Epithelial cell of proximal tubule (primary cell): ENCODE results near the gene ANKRD2. TPM values are rescaled to one million over a fixed set of nuclear protein-coding genes. Genes with fewer than 3 reads are reported as not detected.

ENCODE experiments used
- DNase-seq: peaks from one replicate; pipeline ENCODE4 v3.0.0-alpha.2; 2011; ENCODE audit warnings: low read depth
- H3K4me3 ChIP-seq: 2 replicates; pipeline ENCODE4 v1.5.1; 2011; ENCODE audit warnings: low read depth, mild to moderate bottlenecking, low read length
- CTCF ChIP-seq: conservative IDR thresholded peaks from 2 replicates; pipeline ENCODE4 v1.5.1; 2012; ENCODE audit warnings: low read depth, mild to moderate bottlenecking, low read length
- total RNA-seq: library from RNA; depleted of rRNA; stranded (reverse); fragments of >200 nt; gene quantifications from 2 replicates; pipeline ENCODE4 v1.2.3, GENCODE V29; 2015

ANKRD2 gene
- total RNA-seq, 1 donor from 2014 or later: 6.8 TPM

DNA sequence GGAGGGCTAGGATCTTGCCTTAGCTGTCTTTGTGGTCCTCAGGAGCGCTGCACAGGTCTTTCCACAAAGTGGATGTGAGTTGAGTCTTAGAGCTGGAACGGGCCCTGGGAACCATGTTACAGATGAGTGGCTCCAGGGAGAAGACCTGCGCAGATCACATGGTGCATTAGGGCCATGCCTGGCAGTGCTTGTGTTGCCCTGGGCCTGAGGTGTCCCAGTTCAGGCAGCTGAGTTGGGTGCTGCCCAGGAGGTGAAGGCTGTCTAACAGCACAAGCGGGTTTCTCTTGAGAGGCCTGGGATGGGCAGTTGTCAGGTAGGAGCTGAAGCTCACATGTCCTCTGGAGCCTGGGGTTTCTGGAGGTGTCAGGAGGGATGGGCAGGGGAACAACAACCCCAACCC, 33.7 kb upstream of the ANKRD2 start:
- no peak for DNase-seq
- TF ChIP-seq CTCF: no peak
- no peak overlapping the region for H3K4me3 ChIP-seq

- no peak overlapping the region for H3K4me3 ChIP-seq
- TF ChIP-seq CTCF: peak; percentile 4
- DNase-seq: no peak
These were observed 32.9 kb upstream of the ANKRD2 start for GRCh38 chr10:97539523-97540200.

- DNase-seq: no peak
- TF ChIP-seq CTCF: peak; percentile 24
These were observed 31.7 kb upstream of the ANKRD2 start for GRCh38 chr10:97540669-97541500.

DNA sequence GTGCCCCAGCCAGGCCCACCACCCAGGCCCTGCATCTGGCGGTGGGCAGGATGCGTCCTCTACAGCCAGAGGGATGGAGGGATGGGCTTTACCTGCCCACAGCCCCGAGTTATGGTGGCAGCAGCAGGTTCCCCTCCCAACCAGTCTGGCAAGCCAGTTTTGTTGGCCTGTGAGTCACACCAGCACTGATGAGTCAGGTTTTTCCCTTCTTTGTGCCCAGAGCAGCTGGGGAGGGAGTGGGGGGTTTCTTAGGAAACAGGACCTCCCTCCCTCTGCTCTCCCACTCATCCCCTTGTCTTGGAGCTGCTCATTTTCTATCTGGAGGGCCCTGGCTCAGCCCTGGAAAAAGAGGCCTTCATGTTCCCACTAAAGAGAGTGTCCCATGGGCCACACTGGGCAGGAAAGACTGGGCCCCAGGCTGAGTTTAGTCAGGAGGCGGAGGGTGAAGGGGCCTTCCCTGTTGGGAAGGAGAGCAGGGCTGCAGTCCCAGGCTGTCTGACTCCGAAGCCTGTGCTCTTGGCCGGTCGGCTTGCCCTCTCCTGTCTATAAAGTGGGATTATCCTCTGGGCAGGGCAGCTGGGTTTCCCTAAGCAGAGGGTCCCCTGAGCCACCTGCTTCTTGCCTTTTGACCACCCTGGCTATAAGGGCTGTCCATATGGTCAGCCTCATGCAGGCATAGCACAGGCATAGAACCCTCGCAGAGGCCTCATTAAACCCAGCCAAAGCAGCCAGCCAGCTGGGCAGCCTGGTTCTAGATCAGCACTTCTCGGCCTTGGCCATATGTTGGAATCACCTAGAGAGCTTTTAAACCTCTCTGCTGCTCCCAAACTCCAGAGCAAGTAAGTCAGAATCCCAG, 30.2 kb upstream of the ANKRD2 start:
- no peak for DNase-seq
- no peak for TF ChIP-seq CTCF
- H3K4me3 ChIP-seq: no peak overlapping the region

More at GRCh38 chr10:97540669-97541500, 31.7 kb upstream of the ANKRD2 start:
- no peak overlapping the region for H3K4me3 ChIP-seq

- TF ChIP-seq CTCF: no peak
- no peak overlapping the region for H3K4me3 ChIP-seq
- no peak for DNase-seq
These were observed 29.5 kb upstream of the ANKRD2 start for GRCh38 chr10:97543025-97543546.

DNA sequence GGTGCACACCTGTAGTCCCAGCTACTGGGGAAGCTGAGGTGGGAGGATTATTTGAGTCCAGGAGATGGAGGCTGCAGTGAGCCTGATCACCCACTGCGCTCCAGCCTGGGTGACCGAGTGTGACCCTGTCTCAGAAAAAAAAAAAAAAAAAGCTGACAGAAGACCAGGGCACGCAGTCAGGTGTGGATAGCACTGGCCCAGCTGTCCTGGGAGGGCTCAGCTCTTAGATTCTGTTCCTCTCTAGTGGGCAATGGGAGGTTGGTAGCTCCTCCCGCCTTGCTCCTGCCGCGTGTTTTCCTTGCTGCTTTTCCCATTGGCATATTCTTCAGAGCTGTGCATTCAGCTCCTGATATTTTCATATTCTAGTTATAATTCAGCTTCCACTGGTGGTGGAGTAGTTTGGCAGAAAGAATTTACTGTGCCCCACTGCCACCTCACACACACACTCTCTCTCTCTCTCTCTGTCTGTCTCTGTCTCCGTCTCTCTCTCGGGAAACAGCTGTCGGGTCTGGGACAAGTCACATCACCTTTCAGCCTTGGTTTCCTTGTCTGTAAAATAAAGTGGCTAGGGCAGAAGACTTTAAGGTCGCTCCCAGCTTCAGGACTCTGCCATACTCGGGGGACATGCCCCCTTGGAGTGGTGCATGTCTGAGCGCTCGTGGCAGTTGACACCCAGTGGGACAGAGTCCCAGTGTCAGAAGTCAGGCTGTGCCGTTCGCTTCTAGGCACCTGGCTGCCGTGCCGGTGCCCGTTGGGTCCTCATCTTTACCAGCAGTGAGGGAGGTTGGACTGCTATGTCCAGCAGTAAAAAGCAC, 25.9 kb upstream of the ANKRD2 start:
- no peak for DNase-seq
- TF ChIP-seq CTCF: no peak
- no peak overlapping the region for H3K4me3 ChIP-seq
